ENCODE measurements around the gene HYCC1. TPM values are rescaled to one million over a fixed set of nuclear protein-coding genes. Genes with fewer than 3 reads are reported as not detected.

The HYCC1 gene
- total and polyA plus RNA-seq, 9 of the 15 experiments (the other 6 are each of a cell fraction or from before 2014, with no cell fraction given) = 11.2 to 40.6 (median 37.9) TPM

Other genes with a start within 250 kb of the HYCC1 start
- 254 and 299 TPM in 2 replicates for gene TOMM7, start 191.3 kb downstream of the HYCC1 start, total RNA-seq (2014; rRNA removed)
- gene TOMM7, start 191.3 kb downstream of the HYCC1 start, total RNA-seq (2014; rRNA removed; fragmentation: Illumina TruSeq; extraction: Trizol) = 527 and 643 TPM in 2 replicates
- 301 and 309 TPM in 2 replicates for gene TOMM7, start 191.3 kb downstream of the HYCC1 start, total RNA-seq (2015; rRNA removed; fragmentation: Illumina TruSeq; extraction: Trizol)
- 421 and 457 TPM in 2 replicates for gene TOMM7, start 191.3 kb downstream of the HYCC1 start, total RNA-seq (2021)
- 1,717 and 2,316 TPM in 2 replicates for gene TOMM7, start 191.3 kb downstream of the HYCC1 start, polyA plus RNA-seq (2011; rRNA removed)
- gene TOMM7, start 191.3 kb downstream of the HYCC1 start, polyA plus RNA-seq (2014; fragmentation: Illumina TruSeq; extraction: Trizol) = 263 and 283 TPM in 2 replicates
- gene TOMM7, start 191.3 kb downstream of the HYCC1 start, polyA plus RNA-seq (2014; fragmentation: Nextera tagmentation; extraction: Ambion mirVana) = 100 to 1,000 TPM; 787 to 797 TPM
- 564 and 638 TPM in 2 replicates for gene TOMM7, start 191.3 kb downstream of the HYCC1 start, polyA plus RNA-seq (2014; rRNA removed)
- gene KLHL7, start 91.7 kb upstream of the HYCC1 start, total RNA-seq (2014; rRNA removed) = 29.6 and 30.1 TPM in 2 replicates
- gene KLHL7, start 91.7 kb upstream of the HYCC1 start, total RNA-seq (2014; rRNA removed; fragmentation: Illumina TruSeq; extraction: Trizol) = 34.6 and 37.6 TPM in 2 replicates
- gene KLHL7, start 91.7 kb upstream of the HYCC1 start, total RNA-seq (2015; rRNA removed; fragmentation: Illumina TruSeq; extraction: Trizol) = 30.2 and 32.3 TPM in 2 replicates
- gene KLHL7, start 91.7 kb upstream of the HYCC1 start, total RNA-seq (2021) = 28.1 and 28.4 TPM in 2 replicates
- 42.5 and 63.1 TPM in 2 replicates for gene KLHL7, start 91.7 kb upstream of the HYCC1 start, polyA plus RNA-seq (2011; rRNA removed)
- 29.4 and 34.0 TPM in 2 replicates for gene KLHL7, start 91.7 kb upstream of the HYCC1 start, polyA plus RNA-seq (2014; fragmentation: Illumina TruSeq; extraction: Trizol)
- gene KLHL7, start 91.7 kb upstream of the HYCC1 start, polyA plus RNA-seq (2014; fragmentation: Nextera tagmentation; extraction: Ambion mirVana) = 1 to 10 TPM; 4.2 to 7.8 TPM
- 38.6 and 42.8 TPM in 2 replicates for gene KLHL7, start 91.7 kb upstream of the HYCC1 start, polyA plus RNA-seq (2014; rRNA removed)
- 62.2 and 71.7 TPM in 2 replicates for gene NUP42, start 167.9 kb upstream of the HYCC1 start, total RNA-seq (2014; rRNA removed)
- gene NUP42, start 167.9 kb upstream of the HYCC1 start, total RNA-seq (2014; rRNA removed; fragmentation: Illumina TruSeq; extraction: Trizol) = 71.2 and 72.9 TPM in 2 replicates
- 61.3 and 73.5 TPM in 2 replicates for gene NUP42, start 167.9 kb upstream of the HYCC1 start, total RNA-seq (2015; rRNA removed; fragmentation: Illumina TruSeq; extraction: Trizol)
- gene NUP42, start 167.9 kb upstream of the HYCC1 start, total RNA-seq (2021) = 41.8 and 50.5 TPM in 2 replicates
- 55.4 and 56.0 TPM in 2 replicates for gene NUP42, start 167.9 kb upstream of the HYCC1 start, polyA plus RNA-seq (2011; rRNA removed)
- gene NUP42, start 167.9 kb upstream of the HYCC1 start, polyA plus RNA-seq (2014; fragmentation: Illumina TruSeq; extraction: Trizol) = 62.4 and 66.8 TPM in 2 replicates
- gene NUP42, start 167.9 kb upstream of the HYCC1 start, polyA plus RNA-seq (2014; fragmentation: Nextera tagmentation; extraction: Ambion mirVana) = 10 to 100 TPM; 86.0 to 86.4 TPM
- gene NUP42, start 167.9 kb upstream of the HYCC1 start, polyA plus RNA-seq (2014; rRNA removed) = 74.7 and 94.3 TPM in 2 replicates
- gene GPNMB, start 232.6 kb upstream of the HYCC1 start, total RNA-seq (2014; rRNA removed) = 0.24 and 0.64 TPM in 2 replicates
- 0.15 and 0.26 TPM in 2 replicates for gene GPNMB, start 232.6 kb upstream of the HYCC1 start, total RNA-seq (2014; rRNA removed; fragmentation: Illumina TruSeq; extraction: Trizol)
- gene GPNMB, start 232.6 kb upstream of the HYCC1 start, total RNA-seq (2015; rRNA removed; fragmentation: Illumina TruSeq; extraction: Trizol) = 0.18 and 0.41 TPM in 2 replicates
- 0.20 and 0.54 TPM in 2 replicates for gene GPNMB, start 232.6 kb upstream of the HYCC1 start, total RNA-seq (2021)
- gene GPNMB, start 232.6 kb upstream of the HYCC1 start, polyA plus RNA-seq (2011; rRNA removed) = 0.03 and 0.35 TPM in 2 replicates
- 0.33 and 0.80 TPM in 2 replicates for gene GPNMB, start 232.6 kb upstream of the HYCC1 start, polyA plus RNA-seq (2014; fragmentation: Illumina TruSeq; extraction: Trizol)
- under 1 TPM; 0.31 to 0.67 TPM for gene GPNMB, start 232.6 kb upstream of the HYCC1 start, polyA plus RNA-seq (2014; fragmentation: Nextera tagmentation; extraction: Ambion mirVana)
- 0.11 and 0.72 TPM in 2 replicates for gene GPNMB, start 232.6 kb upstream of the HYCC1 start, polyA plus RNA-seq (2014; rRNA removed)

Measured in K562 (cell line).